HG02938 (cell line): Measurements from ENCODE around the gene SPON1.

Experiments used
- ATAC-seq: cut with Tn5 transposase; IDR thresholded peaks from one replicate; pipeline ENCODE4 v1.9.1; 2021; ENCODE audit warnings: mild to moderate bottlenecking, moderate library complexity; ENCODE audit not compliant: unreplicated experiment

SPON1 gene

DNA sequence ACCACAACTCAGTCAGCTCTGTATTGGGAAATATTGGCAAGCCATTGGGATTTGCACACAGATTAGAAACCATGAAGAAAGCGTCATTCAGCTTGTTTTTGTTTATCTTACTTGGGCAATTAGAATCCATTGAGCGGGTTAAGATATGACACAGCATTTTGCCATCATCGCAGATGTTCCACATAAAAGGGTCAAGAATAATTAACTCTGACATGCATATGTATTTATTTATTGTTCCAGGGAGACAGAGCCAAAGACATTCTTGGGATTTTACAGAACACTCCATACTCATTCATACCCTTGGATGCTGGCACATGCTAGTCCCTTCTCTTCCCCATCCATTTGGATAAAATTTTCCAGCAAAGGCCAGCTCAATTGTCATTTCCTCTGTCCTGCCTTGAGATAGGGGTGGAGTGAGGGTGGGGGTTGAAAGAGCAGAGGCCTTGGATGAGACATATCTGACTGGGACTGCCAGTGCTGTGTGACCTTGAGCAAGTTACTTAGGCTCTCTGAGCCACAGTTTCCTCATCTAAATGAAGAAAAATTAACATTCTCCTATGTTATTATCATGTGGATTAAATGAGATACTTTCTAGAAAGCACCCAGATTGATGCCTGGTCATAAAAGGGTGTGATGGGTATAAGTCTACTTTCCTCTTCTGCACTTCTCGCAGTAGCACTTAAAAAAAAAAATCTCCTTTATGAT lies 216.7 kb downstream of the SPON1 start:
- no peak for ATAC-seq

DNA sequence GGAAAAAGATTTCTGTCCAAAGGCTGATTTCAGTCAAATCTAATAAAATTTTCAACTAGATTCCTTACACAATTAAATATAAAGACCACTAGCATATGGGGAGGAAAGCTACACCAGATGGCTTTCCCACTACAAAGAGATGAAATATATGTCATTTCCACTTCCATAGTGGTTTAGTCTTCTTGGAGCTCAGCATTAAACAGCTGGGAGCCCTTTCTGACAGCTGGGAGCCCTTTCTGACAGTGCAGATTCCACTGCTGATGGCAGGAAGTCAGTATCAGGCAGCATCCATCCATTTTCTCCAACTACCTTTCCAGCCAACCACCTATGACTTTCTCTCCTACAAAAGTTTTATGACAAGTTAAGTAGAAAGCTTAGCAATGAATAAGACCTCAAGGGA lies 218.6 kb downstream of the SPON1 start:
- ATAC-seq = no peak

DNA sequence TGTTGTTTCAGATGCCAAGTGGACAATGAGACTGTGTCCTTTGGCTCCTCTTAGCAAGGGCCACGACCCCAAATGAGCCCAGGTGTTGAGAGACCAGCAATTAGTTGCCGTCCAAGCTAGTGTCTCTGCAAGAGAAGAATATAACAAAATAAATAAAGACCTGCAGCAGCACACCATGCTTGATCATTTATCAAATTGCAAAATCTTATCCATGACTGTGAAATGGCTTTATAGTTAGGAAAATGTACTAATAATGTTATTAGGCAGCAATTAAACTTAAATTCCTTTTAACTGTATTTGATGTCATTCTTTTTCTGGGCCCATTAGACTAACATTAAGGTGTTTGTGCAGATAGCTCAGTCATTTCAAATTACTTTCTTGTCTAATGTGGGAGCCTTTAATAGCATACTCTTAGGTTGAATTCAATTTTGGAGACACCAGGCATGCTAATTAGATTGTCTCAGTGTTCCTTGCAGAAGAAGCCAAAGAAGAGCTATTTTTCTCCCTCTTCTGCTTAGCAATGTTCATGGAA lies 220.4 kb downstream of the SPON1 start:
- ATAC-seq = no peak

DNA sequence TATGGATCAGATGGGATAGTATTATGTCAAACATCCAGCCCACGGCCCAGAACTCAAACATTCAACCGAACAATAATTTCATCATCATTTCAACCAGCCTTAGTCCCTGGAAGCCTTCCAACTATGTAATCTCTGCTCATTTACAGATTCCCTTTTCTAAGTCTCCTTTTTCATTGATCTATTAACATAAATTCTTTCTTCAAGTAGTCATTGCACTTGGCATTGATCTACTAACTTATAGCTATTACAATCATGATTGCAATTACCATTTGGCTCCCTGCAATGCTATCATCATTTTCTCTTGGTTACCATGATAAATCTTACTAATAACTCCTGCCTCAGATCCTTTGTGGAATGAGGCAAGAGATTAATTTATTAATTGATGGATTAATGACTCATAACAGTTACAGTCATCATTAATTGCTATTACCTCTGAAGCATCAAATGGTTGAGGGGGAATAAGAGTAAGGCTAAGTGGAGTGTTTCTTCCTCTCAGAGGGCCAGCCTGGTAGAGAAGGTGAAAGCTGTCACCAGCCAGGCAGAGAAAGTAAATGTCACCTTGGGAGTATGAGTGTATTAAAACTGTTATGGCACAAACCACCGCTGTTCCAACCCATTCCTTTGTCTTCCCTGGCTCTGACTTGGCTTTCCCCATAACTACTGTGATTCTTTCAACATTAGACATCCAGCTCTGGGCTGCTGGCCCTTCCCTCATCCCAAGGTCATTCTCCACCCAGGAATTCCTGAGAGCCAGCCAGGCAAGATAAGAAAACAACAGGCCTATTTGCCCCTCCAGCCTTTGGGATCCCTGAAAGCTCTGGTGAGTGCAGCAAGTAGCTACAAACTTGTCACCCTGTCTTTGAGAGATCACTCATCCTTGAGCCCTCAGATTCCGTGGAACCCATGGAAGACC lies 221.8 kb downstream of the SPON1 start:
- no peak for ATAC-seq

DNA sequence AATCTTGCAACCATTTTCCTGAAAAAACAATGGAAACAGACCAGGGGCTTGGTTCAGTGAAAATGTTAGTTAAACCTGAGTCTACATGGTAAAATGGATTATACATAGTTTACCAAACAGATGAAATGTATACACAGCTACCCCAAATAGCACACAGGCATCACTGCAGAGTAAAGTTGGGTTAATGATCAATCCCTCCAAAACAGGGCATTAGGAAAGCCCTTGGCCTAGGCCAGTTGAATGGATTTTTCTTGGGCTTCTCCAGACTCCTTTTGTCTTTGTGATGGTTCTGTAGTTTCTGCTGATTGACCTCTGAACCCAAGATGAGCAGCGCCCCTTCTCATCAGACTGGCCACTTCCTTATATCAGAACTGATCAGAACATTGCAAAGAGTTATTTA lies 222.9 kb downstream of the SPON1 start:
- no peak for ATAC-seq

DNA sequence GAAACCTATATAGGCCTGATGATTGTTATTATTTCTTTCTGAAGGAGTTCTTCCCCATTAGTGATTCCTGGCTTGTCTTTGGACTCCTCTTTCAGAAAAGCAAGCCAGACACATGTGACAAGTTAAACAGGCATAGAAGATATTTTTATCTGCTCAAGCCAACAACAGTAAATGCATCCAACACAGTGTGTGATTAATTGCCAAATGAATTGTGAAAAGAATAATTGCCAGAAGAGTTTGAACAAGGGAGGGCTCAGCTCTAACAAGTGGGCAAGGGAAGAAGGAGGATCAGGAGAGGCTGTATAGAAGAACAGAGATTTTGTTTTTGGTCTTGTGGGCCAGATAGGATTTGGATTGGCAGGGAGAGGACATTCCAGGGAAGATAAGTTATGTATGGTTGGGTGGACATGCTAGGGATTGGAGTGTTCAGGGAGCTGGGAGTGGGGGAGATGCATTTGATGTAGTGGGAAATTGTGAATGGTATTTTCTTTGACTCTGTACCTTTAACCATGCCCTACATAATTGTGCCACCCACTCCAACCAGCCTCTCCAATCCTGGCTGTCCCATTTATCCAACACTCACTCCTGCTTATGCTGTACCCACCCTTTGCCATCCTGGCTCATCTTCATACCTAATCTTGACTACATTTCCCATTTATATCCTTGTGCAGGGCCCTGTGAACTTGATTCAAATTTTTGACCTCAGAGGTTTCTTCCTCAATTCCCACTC lies 223.7 kb downstream of the SPON1 start:
- ATAC-seq = no peak

DNA sequence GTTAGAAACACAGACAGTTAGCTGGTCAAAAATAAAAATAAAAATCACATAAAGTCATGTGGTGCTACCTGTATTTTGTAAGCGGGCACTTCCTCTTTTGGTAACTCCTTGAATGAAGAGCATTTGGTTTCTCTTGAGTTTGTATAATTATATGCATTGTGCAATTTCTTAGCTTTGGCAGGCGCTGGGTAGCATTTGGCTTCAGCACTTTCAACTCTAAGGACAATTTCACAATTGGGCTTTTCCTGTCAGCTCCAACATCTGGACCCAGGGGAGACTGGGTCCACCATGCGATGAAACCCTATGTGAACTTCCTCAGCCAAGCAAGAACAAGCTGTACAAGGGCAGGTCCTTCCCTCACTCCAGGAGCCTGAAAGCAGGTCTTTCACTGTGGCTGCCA lies 227.4 kb downstream of the SPON1 start:
- no peak for ATAC-seq

DNA sequence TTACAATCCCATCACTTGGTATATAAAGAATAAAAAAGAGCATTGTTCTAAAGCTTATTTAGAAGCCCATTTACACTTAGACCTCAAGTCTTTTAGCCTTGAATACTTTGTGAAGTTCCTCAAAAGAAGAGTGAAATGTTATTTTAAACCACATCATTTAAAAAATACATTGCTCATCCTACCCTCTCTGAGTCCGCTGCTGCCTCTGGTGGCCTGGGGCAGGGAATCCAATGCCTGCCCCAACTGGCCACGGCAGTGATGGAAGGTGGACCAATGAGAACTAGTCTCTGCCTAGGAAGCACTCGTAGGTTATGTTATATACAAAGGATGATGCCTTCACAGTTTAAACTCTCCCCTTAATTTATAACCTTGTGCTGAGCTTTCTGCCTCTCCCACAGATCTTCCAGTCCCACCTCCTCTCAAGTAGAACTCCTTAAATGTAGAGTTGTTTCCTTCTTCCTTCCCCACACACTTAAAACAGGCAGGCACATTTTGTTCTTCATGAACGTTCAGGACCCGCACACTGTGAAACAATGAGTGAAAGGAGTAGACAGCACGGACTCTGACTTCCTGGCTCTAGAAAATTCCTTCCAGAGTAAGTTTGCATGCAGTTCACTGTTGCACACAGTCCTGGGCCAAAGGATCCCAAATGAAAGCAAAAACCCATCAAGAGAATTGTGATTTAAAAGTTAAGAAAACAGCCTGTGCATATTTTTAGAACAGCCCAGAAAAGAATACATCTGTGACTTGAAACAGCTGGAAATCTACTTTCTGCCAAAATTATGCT lies 228.7 kb downstream of the SPON1 start:
- ATAC-seq = no peak

DNA sequence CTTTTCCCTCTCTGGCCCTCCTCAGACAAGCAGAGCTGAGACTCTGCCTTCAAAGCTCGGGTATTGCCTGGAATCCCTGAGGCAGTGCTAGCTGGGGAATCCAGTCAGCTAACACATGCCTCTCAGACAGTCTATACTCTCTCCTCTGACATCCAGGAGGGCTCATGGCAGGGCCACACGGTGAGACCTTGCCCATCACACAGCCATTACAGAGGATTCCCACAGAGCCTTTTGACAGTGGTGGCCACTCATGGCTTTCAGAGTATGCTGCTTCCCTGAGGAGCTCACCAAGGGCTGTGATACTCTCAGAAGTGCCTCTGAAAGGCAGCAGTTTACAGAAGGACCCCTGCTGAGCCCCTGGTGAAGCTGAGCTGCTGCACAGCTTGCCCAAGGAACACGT lies 231.1 kb downstream of the SPON1 start:
- no peak for ATAC-seq

DNA sequence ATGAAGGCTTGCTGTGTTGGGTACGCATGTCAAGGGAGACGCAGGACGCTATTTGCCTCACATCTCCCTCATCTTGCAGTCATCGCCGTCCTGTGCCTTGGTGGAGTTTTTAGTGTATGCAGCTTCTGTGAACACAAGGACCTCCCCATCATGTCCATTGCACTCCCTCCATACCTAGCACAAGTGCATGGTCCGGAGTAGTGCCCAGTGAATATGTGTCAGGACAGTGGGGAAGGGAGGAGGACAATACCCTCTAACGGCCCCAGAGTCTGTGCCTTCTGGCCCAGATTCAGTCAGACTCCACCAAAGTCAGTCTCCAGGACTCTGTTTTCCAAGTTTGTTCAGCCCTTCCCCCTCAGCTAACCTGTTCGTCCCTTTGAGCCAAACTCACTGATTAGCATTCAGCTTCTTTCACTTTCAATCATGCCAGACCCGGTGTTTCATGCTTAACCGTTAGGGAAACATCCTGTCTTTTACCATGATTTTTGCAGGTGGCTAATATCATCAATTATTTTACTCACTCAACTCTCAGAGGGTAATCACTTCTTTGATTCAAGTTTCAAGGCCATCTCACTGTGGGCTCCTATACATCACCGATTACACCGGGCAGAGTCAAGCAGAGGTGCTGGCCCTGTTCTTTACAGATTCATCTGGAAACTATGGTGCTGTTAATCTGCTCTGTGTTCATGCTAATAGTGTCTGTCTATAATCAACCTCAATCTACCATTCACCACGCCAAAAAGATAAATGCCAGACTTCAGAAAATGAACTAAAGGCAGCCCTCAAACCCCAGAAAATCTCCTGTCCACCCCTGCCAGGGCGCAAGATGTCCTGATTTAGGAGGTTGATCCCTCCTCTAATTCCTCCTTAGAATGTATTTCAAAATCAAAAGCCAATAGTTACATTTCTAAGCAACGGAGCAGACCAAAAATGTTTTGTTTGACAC lies 240.0 kb downstream of the SPON1 start:
- ATAC-seq = no peak

DNA sequence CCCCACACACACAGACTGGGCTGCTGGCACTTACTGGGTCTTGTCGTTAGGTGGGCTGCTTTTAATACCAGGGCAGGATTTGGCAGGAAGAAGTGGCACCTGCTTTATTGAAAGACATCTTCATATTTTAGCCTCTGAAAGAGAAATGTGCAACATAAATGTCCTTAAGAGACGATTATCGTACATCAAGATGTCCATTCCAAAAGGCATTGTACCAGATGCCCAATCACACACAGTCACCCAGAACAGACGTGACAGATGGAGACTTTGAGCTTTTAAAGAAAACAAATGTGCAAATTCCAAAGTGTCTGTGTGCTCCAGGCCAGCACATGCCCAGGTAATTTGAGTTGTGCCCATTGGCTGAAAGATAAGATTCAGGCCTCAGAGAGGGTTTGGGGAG lies 240.8 kb downstream of the SPON1 start:
- no peak for ATAC-seq

DNA sequence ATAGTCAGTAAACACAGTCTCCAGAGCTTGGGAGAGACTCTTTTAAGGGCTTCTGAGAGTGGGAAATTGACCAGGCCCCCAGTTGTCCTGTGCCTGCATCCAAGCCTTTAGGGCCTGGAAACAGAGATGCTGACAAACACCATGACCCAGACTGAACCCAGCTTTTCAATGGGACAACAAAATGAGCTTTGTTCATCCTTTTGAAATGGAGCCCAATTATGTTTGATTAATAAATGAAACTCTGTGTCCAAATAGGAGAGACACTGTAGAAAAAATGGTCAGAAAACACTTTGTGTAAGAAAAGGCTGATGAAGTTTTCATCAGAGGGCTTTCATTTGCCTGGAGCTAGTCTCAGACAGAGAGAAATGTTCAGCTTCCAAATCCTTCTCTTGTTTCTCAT lies 250.5 kb downstream of the SPON1 start:
- no peak for ATAC-seq

DNA sequence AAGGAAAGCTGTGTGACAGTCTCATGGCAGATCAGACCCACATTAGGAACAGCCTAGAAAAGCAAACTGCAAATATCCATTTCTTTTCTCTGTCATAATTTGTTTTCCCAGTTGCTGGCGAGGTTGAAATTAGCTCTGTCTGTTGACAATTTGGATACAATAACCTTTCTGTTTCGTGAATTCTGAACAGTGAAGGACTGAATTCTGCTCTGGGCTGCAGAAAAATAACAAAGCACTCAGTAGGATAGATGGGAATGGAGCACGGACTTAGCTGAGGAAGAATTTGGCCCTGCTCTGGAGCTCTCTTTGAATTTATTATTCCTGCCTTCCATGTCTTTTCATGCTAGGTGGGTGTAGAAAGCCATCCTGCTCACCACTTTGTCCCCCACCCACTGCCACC lies 256.2 kb downstream of the SPON1 start:
- no peak for ATAC-seq

DNA sequence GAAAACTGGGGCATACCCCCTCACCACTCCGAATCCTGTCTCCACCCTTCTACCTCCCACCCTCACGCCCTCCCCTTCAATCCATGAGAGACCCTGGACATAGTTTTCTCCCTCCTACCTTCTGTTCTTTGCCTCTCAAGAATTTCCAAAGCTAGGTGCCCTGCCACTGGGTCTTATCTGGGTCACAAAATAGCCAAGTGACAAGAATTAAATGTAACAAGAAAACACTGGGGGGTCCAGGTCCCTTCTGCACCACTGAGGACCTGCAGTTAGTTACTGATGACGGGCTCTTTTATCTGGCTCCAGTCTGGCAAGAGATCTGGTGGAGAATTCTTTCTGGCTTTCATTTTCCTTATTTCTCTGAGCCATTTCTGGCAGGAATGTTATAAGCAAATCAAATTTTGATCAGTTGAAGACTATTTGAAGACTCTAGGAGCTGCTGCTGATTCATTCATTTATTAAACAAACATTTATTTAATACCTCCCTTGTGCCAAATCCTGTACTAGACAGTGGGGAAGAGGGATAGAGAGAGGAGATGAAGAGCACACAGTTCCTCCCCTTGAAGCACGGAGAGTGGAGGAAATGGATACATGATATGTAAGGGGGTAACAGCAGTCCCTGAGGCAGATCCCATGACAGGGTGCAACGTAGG lies 261.2 kb downstream of the SPON1 start:
- ATAC-seq = no peak

DNA sequence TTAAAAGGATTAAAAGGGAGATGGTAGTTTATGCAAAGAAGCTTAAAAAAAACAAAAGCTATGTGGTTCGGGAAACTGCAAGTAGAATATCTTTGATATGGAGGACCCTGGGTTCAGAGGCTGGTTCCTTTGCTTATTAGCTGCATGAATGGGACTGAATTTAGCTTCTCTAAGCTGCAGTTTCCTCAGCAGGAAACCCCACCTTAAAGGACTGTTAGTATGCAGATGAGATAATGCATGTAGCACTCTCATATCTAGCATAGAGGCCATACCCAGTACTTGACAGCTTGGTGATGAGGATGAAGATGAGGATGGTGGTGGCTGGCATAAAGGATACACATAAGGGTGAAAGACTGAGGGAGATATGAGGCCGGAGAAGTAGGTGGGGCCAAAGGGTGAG lies 261.9 kb downstream of the SPON1 start:
- ATAC-seq = no peak

DNA sequence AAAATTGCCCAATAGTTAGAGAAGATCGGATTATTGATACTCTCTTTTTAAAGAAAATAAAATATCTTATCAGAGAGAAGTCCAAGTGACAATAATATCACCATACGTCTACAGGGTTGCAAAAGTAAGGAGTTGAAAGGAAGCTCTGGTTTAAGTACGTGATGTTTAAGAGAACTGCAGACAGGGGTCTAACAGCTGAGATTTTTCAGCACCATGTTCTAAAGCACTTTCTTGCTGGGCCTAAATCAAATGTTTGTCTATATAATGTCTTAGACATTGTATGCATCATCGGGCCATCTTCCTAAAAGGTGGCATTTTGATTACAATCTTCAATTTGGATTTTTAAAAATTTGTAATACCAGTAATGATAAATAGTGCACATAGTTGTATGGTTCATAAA lies 263.1 kb downstream of the SPON1 start:
- ATAC-seq = no peak

DNA sequence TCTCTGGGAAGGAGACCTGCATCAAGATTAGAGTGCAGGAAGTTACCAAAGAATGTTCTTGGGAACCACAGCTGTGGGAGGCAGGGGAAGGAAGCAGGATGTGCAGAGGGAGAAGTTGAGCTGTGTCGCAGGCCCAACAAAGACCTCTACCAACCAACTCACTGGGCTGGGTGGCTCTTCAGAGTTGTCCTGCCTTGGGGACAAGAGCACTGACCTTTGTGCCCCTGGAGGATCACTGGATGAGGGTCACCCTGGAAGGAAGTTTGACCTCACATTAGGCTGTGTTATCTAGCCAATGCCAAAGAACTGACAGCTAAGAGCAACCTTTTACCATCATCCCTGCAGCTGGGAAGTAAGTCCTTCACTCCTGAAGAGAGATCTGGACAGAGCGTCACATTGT lies 265.8 kb downstream of the SPON1 start:
- no peak for ATAC-seq

DNA sequence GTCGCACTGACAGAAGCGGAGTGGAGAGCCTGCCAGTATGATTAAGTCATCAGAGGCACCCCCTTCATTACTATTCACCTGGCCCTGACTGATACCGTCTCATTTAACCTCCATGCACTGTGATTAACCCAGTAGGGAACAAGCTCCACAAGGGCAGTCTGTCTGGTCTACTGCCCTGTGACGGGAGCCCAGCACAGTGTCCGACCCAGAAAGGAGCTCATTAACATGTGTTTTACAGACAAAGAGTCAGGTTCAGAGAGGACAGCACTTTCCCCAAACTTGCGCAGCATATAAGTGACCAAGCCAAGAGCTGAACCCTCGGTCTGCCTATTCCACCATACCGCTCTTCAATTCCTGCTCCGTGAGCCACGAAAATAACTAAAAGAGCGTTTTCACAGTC lies 266.9 kb downstream of the SPON1 start:
- no peak for ATAC-seq

DNA sequence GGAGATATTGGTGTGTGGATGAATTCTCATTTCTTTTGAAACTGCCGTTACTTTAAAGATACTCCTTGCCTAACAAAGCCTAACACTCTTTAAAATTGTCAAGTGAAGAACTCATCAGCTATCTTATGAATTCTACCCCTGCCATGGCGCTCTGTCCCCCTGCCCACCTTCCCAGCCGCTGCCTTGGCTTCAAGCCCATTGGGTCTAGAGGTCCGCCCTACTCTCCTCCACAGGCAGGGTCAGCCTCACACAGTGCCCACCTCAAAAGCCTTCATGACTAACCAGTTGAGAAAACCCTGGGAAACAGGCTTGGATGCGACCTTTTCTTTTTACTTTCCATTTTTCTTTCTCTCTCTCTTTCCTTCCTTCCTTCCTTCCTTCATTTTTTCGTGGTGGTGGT lies 267.9 kb downstream of the SPON1 start:
- no peak for ATAC-seq
